Vagina (tissue), 2 donors: ENCODE measurements around the gene TTC8.

Source experiments
- POLR2A ChIP-seq, 2 donors: fragments of 450-650 bp; IDR thresholded peaks; one replicate each; pipeline ENCODE4 v1.6.1; 2017; ENCODE audit warnings: antibody characterized with exemption in 2 of 2, mild to moderate bottlenecking in 2 of 2, moderate library complexity in 2 of 2
- TF ChIP-seq, protein P1 (sequence below), 3 experiments: fragments of 450-650 bp in 2 of 3; fragments of 200-600 bp in 1 of 3; sonication (generic) in 1 of 3; IDR thresholded peaks; one replicate each; pipeline ENCODE4 v1.5.1; 2017 to 2019; ENCODE audit warnings: antibody characterized with exemption in 3 of 3, mild to moderate bottlenecking in 2 of 3, moderate library complexity in 2 of 3

- no peak for TF ChIP-seq POLR2A (IDR thresholded peaks at IDR 0.05)
- TF ChIP-seq, protein P1, sequence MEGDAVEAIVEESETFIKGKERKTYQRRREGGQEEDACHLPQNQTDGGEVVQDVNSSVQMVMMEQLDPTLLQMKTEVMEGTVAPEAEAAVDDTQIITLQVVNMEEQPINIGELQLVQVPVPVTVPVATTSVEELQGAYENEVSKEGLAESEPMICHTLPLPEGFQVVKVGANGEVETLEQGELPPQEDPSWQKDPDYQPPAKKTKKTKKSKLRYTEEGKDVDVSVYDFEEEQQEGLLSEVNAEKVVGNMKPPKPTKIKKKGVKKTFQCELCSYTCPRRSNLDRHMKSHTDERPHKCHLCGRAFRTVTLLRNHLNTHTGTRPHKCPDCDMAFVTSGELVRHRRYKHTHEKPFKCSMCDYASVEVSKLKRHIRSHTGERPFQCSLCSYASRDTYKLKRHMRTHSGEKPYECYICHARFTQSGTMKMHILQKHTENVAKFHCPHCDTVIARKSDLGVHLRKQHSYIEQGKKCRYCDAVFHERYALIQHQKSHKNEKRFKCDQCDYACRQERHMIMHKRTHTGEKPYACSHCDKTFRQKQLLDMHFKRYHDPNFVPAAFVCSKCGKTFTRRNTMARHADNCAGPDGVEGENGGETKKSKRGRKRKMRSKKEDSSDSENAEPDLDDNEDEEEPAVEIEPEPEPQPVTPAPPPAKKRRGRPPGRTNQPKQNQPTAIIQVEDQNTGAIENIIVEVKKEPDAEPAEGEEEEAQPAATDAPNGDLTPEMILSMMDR (IDR thresholded peaks at IDR 0.05) = no peak
These were observed 39.7 kb downstream of the TTC8 start for GRCh38 chr14:88864198-88864597.
